Keratinocyte (primary cell): ENCODE measurements around the gene DUT. TPM values are rescaled to one million over a fixed set of nuclear protein-coding genes. Genes with fewer than 3 reads are reported as not detected.

ENCODE experiments used
- DNase-seq: peaks from one replicate; pipeline ENCODE4 v3.0.0-alpha.2; 2011; ENCODE audit warnings: low read depth, missing footprints, low spot score
- FAIRE-seq: peaks from 2 replicates; lab custom pipeline; 2011; peaks lifted over from hg19 to GRCh38; lab: Jason Lieb, UNC
- H2AFZ ChIP-seq: 2 replicates; pipeline ENCODE4 v1.6.0; 2012; ENCODE audit warnings: low read length, control low read depth, inconsistent platforms; ENCODE audit not compliant: control insufficient read depth
- H3K27ac ChIP-seq: 2 replicates; pipeline ENCODE4 v1.5.1; 2011; ENCODE audit warnings: low read length; ENCODE audit not compliant: control insufficient read depth, insufficient read depth
- H3K27me3 ChIP-seq: 3 replicates; pipeline ENCODE4 v1.6.0; 2011; ENCODE audit warnings: low read length; ENCODE audit not compliant: control insufficient read depth, insufficient read depth; ENCODE audit errors: extremely low read depth
- H3K36me3 ChIP-seq, 2 experiments: 2 replicates in 1 of 2; 3 replicates in 1 of 2; pipeline ENCODE4 v1.5.1; 2011; ENCODE audit warnings: low read length in 2 of 2, mild to moderate bottlenecking in 1 of 2; ENCODE audit not compliant: control insufficient read depth in 2 of 2, insufficient read depth in 2 of 2; ENCODE audit errors: extremely low read depth in 1 of 2
- H3K4me1 ChIP-seq: 3 replicates; pipeline ENCODE4 v1.5.1; 2011; ENCODE audit warnings: low read length; ENCODE audit not compliant: control insufficient read depth, insufficient read depth; ENCODE audit errors: extremely low read depth
- H3K4me2 ChIP-seq: 3 replicates; pipeline ENCODE4 v1.6.0; 2011; ENCODE audit warnings: low read depth, low read length; ENCODE audit not compliant: control insufficient read depth, insufficient read depth; ENCODE audit errors: extremely low read depth
- H3K4me3 ChIP-seq, 3 experiments: fragments of 200-600 bp in 1 of 3; sonication (generic) in 1 of 3; 2 replicates in 2 of 3; 3 replicates in 1 of 3; pipeline ENCODE4 v1.5.1; 2011 to 2016; ENCODE audit warnings: low read length in 3 of 3, mild to moderate bottlenecking in 3 of 3, control low read depth in 2 of 3, inconsistent platforms in 1 of 3, low read depth in 1 of 3, mixed read lengths in 1 of 3, mixed run types in 1 of 3, moderate library complexity in 1 of 3; ENCODE audit not compliant: control insufficient read depth in 2 of 3, insufficient read depth in 2 of 3; ENCODE audit errors: extremely low read depth in 1 of 3
- H3K79me2 ChIP-seq: 2 replicates; pipeline ENCODE4 v1.6.0; 2012; ENCODE audit warnings: low read length; ENCODE audit not compliant: control insufficient read depth, insufficient read depth
- H3K9ac ChIP-seq: 3 replicates; pipeline ENCODE4 v1.6.0; 2011; ENCODE audit warnings: low read length; ENCODE audit not compliant: control insufficient read depth, insufficient read depth; ENCODE audit errors: extremely low read depth
- H3K9me1 ChIP-seq: 3 replicates; pipeline ENCODE4 v1.6.0; 2011; ENCODE audit warnings: low read length; ENCODE audit not compliant: control insufficient read depth, insufficient read depth; ENCODE audit errors: extremely low read depth
- H3K9me3 ChIP-seq: 2 replicates; pipeline ENCODE4 v1.5.1; 2012; ENCODE audit warnings: low read depth, low read length; ENCODE audit not compliant: control insufficient read depth
- H4K20me1 ChIP-seq: 3 replicates; pipeline ENCODE4 v1.6.0; 2011; ENCODE audit warnings: low read length; ENCODE audit not compliant: control insufficient read depth, insufficient read depth; ENCODE audit errors: extremely low read depth
- CTCF ChIP-seq, 3 experiments: IDR thresholded peaks in 1 of 3; conservative IDR thresholded peaks in 1 of 3; optimal IDR thresholded peaks in 1 of 3; 2 replicates in 2 of 3; 3 replicates in 1 of 3; pipeline versions ENCODE3 to v1.5.1; 2011; ENCODE audit warnings: low read length in 3 of 3, mild to moderate bottlenecking in 3 of 3, moderate library complexity in 2 of 3, control low read depth in 1 of 3, inconsistent platforms in 1 of 3; ENCODE audit not compliant: insufficient read depth in 2 of 3; ENCODE audit errors: extremely low read depth in 1 of 3
- EZH2 ChIP-seq: IDR thresholded peaks from one replicate; pipeline ENCODE4 v1.6.1; 2012; ENCODE audit warnings: inconsistent platforms, mild to moderate bottlenecking, low read length, moderate library complexity
- dilution Hi-C: fragments of 300-500 bp; cut with MboI; formaldehyde crosslinking; loops from one replicate; pipeline ENCODE4 v1.7.0; 2020; ENCODE audit warnings: low sequenced_read_pairs; ENCODE audit not compliant: extremely low pct_ligation_motif_present
- polyA plus RNA-seq, 5 experiments: library from polyadenylated mRNA; depleted of rRNA in 3 of 5; stranded (reverse) in 3 of 5; stranded (forward) in 1 of 5; unstranded in 1 of 5; fragments of >200 nt; gene quantifications; 1 replicate in 1 of 5; 2 replicates in 3 of 5; 3 replicates in 1 of 5; pipeline versions ENCODE4 v1.2.1 to v1.2.3, GENCODE V29; 2011 to 2012; ENCODE audit warnings: missing spikeins in 2 of 5, low read depth in 1 of 5, low replicate concordance in 1 of 5

Gene DUT
- polyA plus RNA-seq, 1 donor (not counting 4 experiments of a cell fraction or from before 2014, with no cell fraction given), result 79.8 TPM

GRCh38 chr15:48304398-48304797 lies 26.8 kb upstream of the DUT start:
- H3K4me1 ChIP-seq, result no peaks in the 10 kb centered on the region
- FAIRE-seq (no peak), DNase-seq (no peak)
- H3K9ac ChIP-seq, result no peak overlapping the region
- H3K79me2 ChIP-seq, result no peaks in the 10 kb centered on the region
- no peaks in the 10 kb centered on the region for H3K27me3 ChIP-seq
- TF ChIP-seq CTCF (optimal IDR thresholded peaks at IDR 0.05 in 1 of 3, IDR thresholded peaks at IDR 0.05 in 1 of 3, conservative IDR thresholded peaks at IDR 0.05 in 1 of 3; ENCODE audit: extremely low read depth in 1 of 3, insufficient read depth in 2 of 3, low read length in 3 of 3), result no peak
- no peaks in the 10 kb centered on the region for H4K20me1 ChIP-seq
- no peak overlapping the region for H3K27ac ChIP-seq
- dilution Hi-C loops, result no loop called here
- H3K4me2 ChIP-seq, result no peak overlapping the region
- H3K9me1 ChIP-seq, result no peaks in the 10 kb centered on the region
- H3K9me3 ChIP-seq, result no peaks in the 10 kb centered on the region
- no peak overlapping the region for H3K4me3 ChIP-seq
- no peaks in the 10 kb centered on the region for H3K36me3 ChIP-seq
- no peak overlapping the region for H2AFZ ChIP-seq

GRCh38 chr15:48306639-48307038 lies 24.6 kb upstream of the DUT start:
- Histone ChIP-seq H4K20me1 (no peaks in the 10 kb centered on the region), H3K36me3 (no peaks in the 10 kb centered on the region), H3K27ac (no peak overlapping the region), H3K4me1 (no peaks in the 10 kb centered on the region), H3K79me2 (no peaks in the 10 kb centered on the region), H3K9me3 (no peaks in the 10 kb centered on the region), H3K9me1 (no peaks in the 10 kb centered on the region), H3K9ac (no peak overlapping the region), H3K4me2 (no peak overlapping the region), H3K4me3 (no peak overlapping the region), H2AFZ (no peak overlapping the region), H3K27me3 (no peaks in the 10 kb centered on the region)
- dilution Hi-C loops, result no loop called here
- no peak for DNase-seq
- FAIRE-seq, result no peak
- TF ChIP-seq EZH2 (no peak), CTCF (optimal IDR thresholded peaks at IDR 0.05 in 1 of 3, IDR thresholded peaks at IDR 0.05 in 1 of 3, conservative IDR thresholded peaks at IDR 0.05 in 1 of 3; ENCODE audit: extremely low read depth in 1 of 3, insufficient read depth in 2 of 3, low read length in 3 of 3) (no peak)
